Activated CD4-positive, alpha-beta T cell treated with anti-CD3 and anti-CD28 coated beads for 1 hour (primary cell): ENCODE measurements around the gene WDR73.

Source experiments
- DNase-seq: peaks from one replicate; pipeline ENCODE4 v3.0.0-alpha.2; 2020

WDR73 gene

GRCh38 chr15:84609818-84610525, 44.1 kb downstream of the WDR73 start:
- no peak for DNase-seq

GRCh38 chr15:84608707-84609284, 45.3 kb downstream of the WDR73 start:
- no peak for DNase-seq

GRCh38 chr15:84606653-84607120, 47.4 kb downstream of the WDR73 start:
- DNase-seq: no peak

GRCh38 chr15:84605554-84605882, 48.6 kb downstream of the WDR73 start:
- DNase-seq: no peak

GRCh38 chr15:84604826-84605553, 49.1 kb downstream of the WDR73 start:
- no peak for DNase-seq

GRCh38 chr15:84603630-84604379, 50.3 kb downstream of the WDR73 start:
- no peak for DNase-seq

GRCh38 chr15:84601555-84601838, 52.6 kb downstream of the WDR73 start:
- DNase-seq: no peak

GRCh38 chr15:84600687-84601554, 53.2 kb downstream of the WDR73 start, which contains the start of gene ZSCAN2:
ZSCAN2 (plus strand) TSS chr15:84601009; CDS start chr15:84603928, 2,919 bp downstream.
- DNase-seq: peak; percentile 87

GRCh38 chr15:84600331-84600686, 53.8 kb downstream of the WDR73 start:
- DNase-seq: peak; percentile 24

GRCh38 chr15:84599906-84600305, 54.2 kb downstream of the WDR73 start:
- DNase-seq: no peak

GRCh38 chr15:84598993-84599392, 55.1 kb downstream of the WDR73 start:
- DNase-seq: no peak

- DNase-seq: no peak
These were observed 55.8 kb downstream of the WDR73 start for GRCh38 chr15:84598250-84598649.

GRCh38 chr15:84597296-84597695, 56.8 kb downstream of the WDR73 start:
- DNase-seq: no peak

GRCh38 chr15:84595660-84596059, 58.4 kb downstream of the WDR73 start:
- DNase-seq: no peak

GRCh38 chr15:84594617-84595290, 59.3 kb downstream of the WDR73 start:
- DNase-seq: no peak

GRCh38 chr15:84591815-84592214, 62.3 kb downstream of the WDR73 start:
- DNase-seq: no peak

GRCh38 chr15:84590406-84590805, 63.7 kb downstream of the WDR73 start:
- DNase-seq: no peak
